Astrocyte (in vitro differentiated cells and primary cell): ENCODE data around the gene CDK14.

Experiments
- CTCF ChIP-seq: IDR thresholded peaks from 2 replicates; pipeline ENCODE4 v1.5.1; 2011; ENCODE audit warnings: low read depth, mild to moderate bottlenecking, inconsistent platforms, low read length, moderate library complexity; ENCODE audit not compliant: insufficient read depth
- EZH2 ChIP-seq: IDR thresholded peaks from 2 replicates; pipeline ENCODE4 v1.6.1; 2012; ENCODE audit warnings: mild to moderate bottlenecking, low read length, inconsistent platforms; ENCODE audit not compliant: insufficient read depth

DNA sequence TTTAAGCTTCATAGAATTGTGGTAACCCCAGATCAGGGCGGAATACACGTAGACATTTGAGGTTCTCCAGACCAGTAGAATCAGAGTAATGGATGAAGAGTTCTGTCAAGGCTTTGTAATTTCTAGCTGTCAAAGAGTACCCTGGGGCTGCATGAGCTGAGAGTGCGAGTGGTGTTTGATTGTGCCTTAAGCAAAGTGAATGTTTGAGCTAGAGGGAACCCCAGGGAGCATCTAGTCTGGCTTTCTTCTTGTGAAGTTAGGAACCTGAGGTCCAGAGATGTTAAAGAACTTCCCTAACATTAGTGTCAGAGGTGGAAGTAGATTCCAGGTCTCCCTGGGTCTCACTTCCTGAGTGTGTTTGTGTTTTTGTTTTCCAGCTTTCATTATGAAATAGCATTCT is 455.8 kb downstream of the CDK14 start:
- TF ChIP-seq CTCF (no peak), EZH2 (no peak)
